T47D (cell line): Measurements from ENCODE around the gene TUBD1.
"Not testable (repeated sequence)": the region's sequence is repeated elsewhere in the genome, so short reads cannot be mapped to it uniquely, and the experiment has no call there.

Experiments
- DNase-seq, 2 experiments: peaks; one replicate each; pipeline versions ENCODE4 v3.0.0 to v3.0.0-alpha.2; 2011 to 2012; ENCODE audit warnings: low read depth in 1 of 2, low spot score in 1 of 2
- JUND ChIP-seq: IDR thresholded peaks from 2 replicates; pipeline ENCODE4 v1.6.1; 2012; ENCODE audit warnings: low read depth
- in situ Hi-C: cut with HindIII; loops from 2 replicates; pipeline ENCODE4 v1.10.0; 2016; ENCODE audit warnings: low sequenced_read_pairs, low pct_unique_long_range_greater_than_20kb

The TUBD1 gene

DNA sequence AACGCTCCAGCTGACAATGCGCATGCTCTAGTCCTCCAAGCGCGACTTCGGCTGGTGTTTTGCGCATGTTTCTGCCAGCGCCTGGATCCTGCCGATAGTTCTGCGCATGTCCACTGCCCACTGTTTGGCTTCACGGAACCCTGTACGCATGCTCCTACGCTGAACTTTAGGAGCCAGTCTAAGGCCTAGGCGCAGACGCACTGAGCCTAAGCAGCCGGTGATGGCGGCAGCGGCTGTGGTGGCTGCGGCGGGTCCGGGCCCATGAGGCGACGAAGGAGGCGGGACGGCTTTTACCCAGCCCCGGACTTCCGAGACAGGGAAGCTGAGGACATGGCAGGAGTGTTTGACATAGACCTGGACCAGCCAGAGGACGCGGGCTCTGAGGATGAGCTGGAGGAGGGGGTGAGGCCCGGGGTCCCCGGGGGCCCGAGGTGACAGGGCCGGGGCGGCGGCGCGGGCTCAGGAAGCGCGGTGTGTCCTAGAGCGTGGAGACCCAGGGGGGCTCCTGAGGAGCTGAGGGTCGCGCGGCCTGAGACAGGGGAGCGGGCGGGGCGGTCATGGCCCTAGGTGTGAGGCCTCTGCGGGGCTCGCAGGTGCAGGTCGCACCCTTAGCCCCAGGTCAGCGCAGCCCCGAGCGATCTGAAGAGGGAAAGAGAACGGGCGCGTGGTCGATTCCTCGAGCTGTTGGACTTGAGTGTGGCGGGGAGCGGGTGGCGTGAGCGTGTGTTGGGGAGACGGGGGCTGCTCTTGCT is at the start of gene TUBD1, which contains the start of gene RPS6KB1:
Gene TUBD1 (minus strand): TSS at position 20 of the 752 bp plus-strand sequence. CDS start 1,941 bp downstream, outside the sequence.
Gene RPS6KB1 (plus strand): TSS at position 198 of the 752 bp plus-strand sequence. CDS start 64 bp downstream, at position 262.
- TF ChIP-seq JUND: no peak
- DNase-seq: peak; percentile 99
- in situ Hi-C loops: no loop called here

GRCh38 chr17:59941131-59941530 is 48.4 kb upstream of the TUBD1 start:
- in situ Hi-C loops: no loop called here

DNA sequence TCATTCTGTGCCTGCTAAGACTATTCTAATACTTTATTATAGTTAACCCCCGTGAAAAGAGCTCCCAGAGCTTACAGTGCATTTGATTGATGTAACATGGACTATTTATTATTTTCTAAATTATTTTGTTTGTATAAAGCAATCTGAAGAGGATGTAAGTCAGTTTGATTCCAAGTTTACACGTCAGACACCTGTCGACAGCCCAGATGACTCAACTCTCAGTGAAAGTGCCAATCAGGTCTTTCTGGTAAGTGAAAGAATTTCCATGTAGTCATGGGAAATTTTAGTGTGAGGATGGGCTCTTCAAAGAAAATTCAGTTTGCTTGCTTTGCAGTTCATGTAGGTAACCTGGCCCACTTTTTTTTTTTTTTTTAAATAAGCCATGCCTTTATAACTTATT is 48.0 kb upstream of the TUBD1 start:
- DNase-seq, in situ Hi-C loops: not testable (repeated sequence)

More at GRCh38 chr17:59941131-59941530, 48.4 kb upstream of the TUBD1 start:
- no peak for DNase-seq
- TF ChIP-seq JUND: no peak

GRCh38 chr17:59933317-59933716 is 40.6 kb upstream of the TUBD1 start:
- in situ Hi-C loops, DNase-seq: not testable (repeated sequence)

GRCh38 chr17:59930768-59931167 is 38.0 kb upstream of the TUBD1 start:
- in situ Hi-C loops, DNase-seq: not testable (repeated sequence)

DNA sequence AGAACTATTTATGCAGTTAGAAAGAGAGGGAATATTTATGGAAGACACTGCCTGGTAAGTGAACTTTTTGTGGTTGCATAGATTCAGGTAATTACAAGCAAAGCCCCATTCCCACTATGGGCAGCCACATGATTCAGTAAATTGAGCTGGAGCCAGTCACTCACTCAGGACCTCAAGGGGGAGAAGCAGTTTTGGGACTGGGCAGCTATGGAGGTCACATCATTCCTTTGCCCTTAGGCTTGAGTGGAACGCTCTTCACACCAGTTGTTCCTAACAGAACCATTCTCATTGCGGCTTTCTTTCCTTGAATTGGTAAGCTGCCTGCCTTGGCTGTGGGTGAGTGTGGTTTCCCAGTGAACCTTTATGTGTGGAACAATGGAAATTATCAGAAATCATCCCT is 37.4 kb upstream of the TUBD1 start:
- in situ Hi-C loops, DNase-seq: not testable (repeated sequence)

GRCh38 chr17:59920637-59921036 is 27.9 kb upstream of the TUBD1 start:
- in situ Hi-C loops, DNase-seq: not testable (repeated sequence)

DNA sequence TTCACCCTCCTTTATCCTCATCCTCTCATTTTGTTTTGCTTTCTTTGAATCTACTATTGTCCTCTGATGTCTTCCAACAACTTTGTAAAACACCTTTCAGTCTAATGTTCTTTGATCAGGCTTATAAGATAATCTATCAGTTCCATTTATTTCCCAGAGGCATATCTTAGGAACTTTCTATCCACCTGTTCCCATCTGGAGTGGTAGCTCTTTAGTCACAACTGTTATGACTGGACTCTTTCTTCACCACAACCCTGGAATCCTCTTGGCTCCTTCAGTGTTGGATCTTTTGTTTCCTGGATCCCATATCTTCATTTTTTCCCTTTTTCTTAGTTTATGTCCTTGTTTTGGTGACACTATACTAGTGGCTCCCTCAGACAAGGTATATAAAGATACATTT is 23.7 kb upstream of the TUBD1 start:
- no peak for TF ChIP-seq JUND
- no peak for DNase-seq
- in situ Hi-C loops: no loop called here

- no peak for TF ChIP-seq JUND
- in situ Hi-C loops: no loop called here
- peak; percentile 64 to 68 for DNase-seq
These were observed 21.6 kb upstream of the TUBD1 start for GRCh38 chr17:59914274-59914854.

- TF ChIP-seq JUND: no peak
- no peak for DNase-seq
- in situ Hi-C loops: no loop called here
These were observed 14.7 kb upstream of the TUBD1 start for GRCh38 chr17:59907467-59907866.

DNA sequence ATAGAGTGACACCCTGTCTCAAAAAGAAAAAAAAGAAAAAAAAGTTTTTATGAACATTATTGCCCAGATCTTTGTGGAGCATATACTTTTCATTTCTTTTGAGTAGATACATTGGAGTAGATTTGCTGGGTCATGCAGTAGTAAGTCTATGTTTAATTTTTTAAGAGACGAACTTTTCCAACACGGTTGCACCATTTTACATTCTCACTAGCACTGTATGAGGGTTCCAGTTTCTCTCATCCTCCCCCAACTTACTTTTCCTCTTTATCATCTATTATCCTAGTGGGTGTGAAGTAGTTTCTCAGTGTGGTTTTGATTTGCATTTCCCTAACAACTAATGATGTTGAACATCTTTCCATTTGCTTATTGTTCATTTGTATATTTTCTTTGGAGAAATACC is 10.7 kb upstream of the TUBD1 start:
- no peak for DNase-seq
- in situ Hi-C loops: no loop called here
- no peak for TF ChIP-seq JUND

DNA sequence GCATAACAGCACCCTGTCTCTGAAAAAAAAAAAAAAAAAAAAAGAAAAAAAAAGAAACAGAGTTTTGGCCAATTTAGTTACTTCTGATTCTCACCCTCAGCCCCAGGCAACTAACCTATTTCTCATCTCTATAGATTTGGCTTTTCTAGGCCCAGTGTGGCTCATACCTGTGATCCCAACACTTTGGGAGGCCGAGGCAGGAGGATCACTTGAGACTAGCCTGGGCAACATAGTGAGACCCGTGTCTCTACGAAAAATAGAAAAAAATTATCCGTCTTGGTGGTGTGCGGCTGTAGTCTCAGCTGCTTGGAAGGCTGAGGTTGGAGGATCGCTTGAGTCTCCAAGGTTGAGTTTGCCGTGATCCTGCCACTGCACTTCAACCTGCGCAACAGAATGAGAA is 8.9 kb upstream of the TUBD1 start:
- in situ Hi-C loops: no loop called here
- no peak for TF ChIP-seq JUND

DNA sequence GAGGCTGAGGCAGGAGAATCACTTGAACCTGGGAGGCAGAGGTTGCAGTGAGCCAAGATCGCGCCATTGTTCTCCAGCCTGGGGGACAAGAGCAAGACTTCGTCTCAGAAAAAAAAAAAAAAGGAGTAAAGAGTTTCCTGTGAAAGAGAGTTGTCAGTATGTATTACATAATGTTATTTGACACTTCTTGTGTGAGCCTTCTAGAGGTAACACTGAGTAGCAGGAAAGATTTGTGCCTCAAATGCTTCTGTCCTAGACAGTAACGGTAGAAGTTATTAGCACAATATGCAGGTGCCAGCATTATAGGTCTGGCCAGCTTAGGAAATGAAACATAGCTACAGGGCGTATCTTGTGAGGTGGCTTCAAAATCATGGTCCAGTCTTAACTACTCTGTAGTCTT is 6.4 kb upstream of the TUBD1 start:
- DNase-seq: no peak
- TF ChIP-seq JUND: no peak
- in situ Hi-C loops: no loop called here

More for the DNA sequence above, 8.9 kb upstream of the TUBD1 start:
- no peak for DNase-seq

DNA sequence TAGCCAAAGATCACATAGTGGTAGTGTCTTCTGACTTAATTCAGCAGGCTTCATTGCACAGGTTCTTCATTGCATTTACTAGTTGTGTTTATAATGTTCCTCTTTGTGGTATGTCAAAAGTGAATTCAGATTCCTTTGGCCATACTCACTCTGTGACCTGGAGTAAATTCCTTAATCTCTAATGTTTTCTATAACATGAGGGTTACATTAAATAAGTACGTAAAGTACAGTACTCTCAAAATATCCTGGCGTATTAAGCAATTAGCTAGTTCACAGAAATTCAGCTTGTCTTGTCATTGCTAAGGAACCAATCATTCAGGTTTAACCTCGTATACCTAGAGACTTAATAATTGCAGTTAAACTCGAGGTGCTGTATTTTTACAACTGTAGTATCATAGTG is 4.3 kb upstream of the TUBD1 start:
- TF ChIP-seq JUND: no peak
- no peak for DNase-seq
- in situ Hi-C loops: no loop called here
